Fibroblast of upper back skin (primary cell): ENCODE data around the gene KCNC2.

Source experiments
- DNase-seq: peaks from one replicate; pipeline ENCODE4 v3.0.0-alpha.2; 2013

KCNC2 gene

GRCh38 chr12:75047885-75048525, 161.6 kb downstream of the KCNC2 start:
- no peak for DNase-seq

- no peak for DNase-seq
Observed at GRCh38 chr12:75042125-75042524, 167.5 kb downstream of the KCNC2 start.

GRCh38 chr12:75041472-75041871, 168.2 kb downstream of the KCNC2 start:
- no peak for DNase-seq

GRCh38 chr12:75020068-75020557, 189.5 kb downstream of the KCNC2 start:
- DNase-seq = no peak

- DNase-seq = no peak
Observed at GRCh38 chr12:75011120-75011519, 198.5 kb downstream of the KCNC2 start.

GRCh38 chr12:75007133-75007532, 202.5 kb downstream of the KCNC2 start:
- no peak for DNase-seq

GRCh38 chr12:75000120-75000519, 209.5 kb downstream of the KCNC2 start:
- no peak for DNase-seq

- no peak for DNase-seq
Observed at GRCh38 chr12:74999474-74999873, 210.2 kb downstream of the KCNC2 start.
